Measurements from ENCODE around the gene PDE6H. TPM values are rescaled to one million over a fixed set of nuclear protein-coding genes. Genes with fewer than 3 reads are reported as not detected.

The PDE6H gene
- total and polyA plus RNA-seq, 10 of the 15 experiments (the other 5 are each of a cell fraction or from before 2014, with no cell fraction given) = 0.16 TPM; not detected in 9

- intact Hi-C loops (cut with micrococcal nuclease; ENCODE audit: unreplicated experiment) = no loop called here
- in situ Hi-C loops (cut with MboI) = no loop called here
- ChIA-PET CTCF (interaction anchor here (0.9 kb wide), 1 partner anchor 103 kb away, joined by 3 read pairs; no protein-coding TSS in a partner anchor), RAD21 (ENCODE audit: unreplicated experiment) (no interaction called here), POLR2A (no interaction called here), SMC1A (ENCODE audit: uncharacterized antibody, unreplicated experiment) (no interaction called here)
- H3K79me2 ChIP-seq (ENCODE audit: control insufficient read depth, insufficient read depth, low read length) = no peaks in the 10 kb centered on the region
- DNase-seq (ENCODE audit: low read depth, low spot score) (no peak), ATAC-seq (no peak), FAIRE-seq (no peak)
- H3K4me2 ChIP-seq (ENCODE audit: control insufficient read depth, insufficient read depth) = no peak overlapping the region
- H3K9me3 ChIP-seq (replicated peaks; ENCODE audit: control insufficient read depth, insufficient read depth, low read length) = no peaks in the 10 kb centered on the region
- no peak overlapping the region for H3K4me3 ChIP-seq
- H3K27ac ChIP-seq (ENCODE audit: control insufficient read depth, insufficient read depth) = no peak overlapping the region
- H2AFZ ChIP-seq (ENCODE audit: control insufficient read depth, low read depth, low read length) = no peak overlapping the region
- no peaks in the 10 kb centered on the region for H3K4me1 ChIP-seq (ENCODE audit: control insufficient read depth, insufficient read depth, low read length)
- no peaks in the 10 kb centered on the region for H3K27me3 ChIP-seq (replicated peaks in 1 of 2; ENCODE audit: control insufficient read depth in 2 of 2, insufficient read depth in 2 of 2, low read length in 1 of 2)
- TF ChIP-seq MYB (IDR thresholded peaks at IDR 0.05; ENCODE audit: borderline replicate concordance, low read depth, low read length) = no peak
- no peak for TF ChIP-seq MEF2A (IDR thresholded peaks at IDR 0.05; ENCODE audit: insufficient read depth, low read depth, low read length)
- no peak for TF ChIP-seq HDGF (IDR thresholded peaks at IDR 0.05)
- TF ChIP-seq MLLT1 (IDR thresholded peaks at IDR 0.05) = no peak
- TF ChIP-seq, protein P1, sequence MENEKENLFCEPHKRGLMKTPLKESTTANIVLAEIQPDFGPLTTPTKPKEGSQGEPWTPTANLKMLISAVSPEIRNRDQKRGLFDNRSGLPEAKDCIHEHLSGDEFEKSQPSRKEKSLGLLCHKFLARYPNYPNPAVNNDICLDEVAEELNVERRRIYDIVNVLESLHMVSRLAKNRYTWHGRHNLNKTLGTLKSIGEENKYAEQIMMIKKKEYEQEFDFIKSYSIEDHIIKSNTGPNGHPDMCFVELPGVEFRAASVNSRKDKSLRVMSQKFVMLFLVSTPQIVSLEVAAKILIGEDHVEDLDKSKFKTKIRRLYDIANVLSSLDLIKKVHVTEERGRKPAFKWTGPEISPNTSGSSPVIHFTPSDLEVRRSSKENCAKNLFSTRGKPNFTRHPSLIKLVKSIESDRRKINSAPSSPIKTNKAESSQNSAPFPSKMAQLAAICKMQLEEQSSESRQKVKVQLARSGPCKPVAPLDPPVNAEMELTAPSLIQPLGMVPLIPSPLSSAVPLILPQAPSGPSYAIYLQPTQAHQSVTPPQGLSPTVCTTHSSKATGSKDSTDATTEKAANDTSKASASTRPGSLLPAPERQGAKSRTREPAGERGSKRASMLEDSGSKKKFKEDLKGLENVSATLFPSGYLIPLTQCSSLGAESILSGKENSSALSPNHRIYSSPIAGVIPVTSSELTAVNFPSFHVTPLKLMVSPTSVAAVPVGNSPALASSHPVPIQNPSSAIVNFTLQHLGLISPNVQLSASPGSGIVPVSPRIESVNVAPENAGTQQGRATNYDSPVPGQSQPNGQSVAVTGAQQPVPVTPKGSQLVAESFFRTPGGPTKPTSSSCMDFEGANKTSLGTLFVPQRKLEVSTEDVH (IDR thresholded peaks at IDR 0.05; ENCODE audit: low read depth, partially characterized antibody) = no peak
- no peak for TF ChIP-seq ATF2 (IDR thresholded peaks at IDR 0.05; ENCODE audit: low read length)
- no peak for TF ChIP-seq SRF (IDR thresholded peaks at IDR 0.05; ENCODE audit: low read depth in 2 of 2, low read length in 2 of 2)
- TF ChIP-seq, protein P2, sequence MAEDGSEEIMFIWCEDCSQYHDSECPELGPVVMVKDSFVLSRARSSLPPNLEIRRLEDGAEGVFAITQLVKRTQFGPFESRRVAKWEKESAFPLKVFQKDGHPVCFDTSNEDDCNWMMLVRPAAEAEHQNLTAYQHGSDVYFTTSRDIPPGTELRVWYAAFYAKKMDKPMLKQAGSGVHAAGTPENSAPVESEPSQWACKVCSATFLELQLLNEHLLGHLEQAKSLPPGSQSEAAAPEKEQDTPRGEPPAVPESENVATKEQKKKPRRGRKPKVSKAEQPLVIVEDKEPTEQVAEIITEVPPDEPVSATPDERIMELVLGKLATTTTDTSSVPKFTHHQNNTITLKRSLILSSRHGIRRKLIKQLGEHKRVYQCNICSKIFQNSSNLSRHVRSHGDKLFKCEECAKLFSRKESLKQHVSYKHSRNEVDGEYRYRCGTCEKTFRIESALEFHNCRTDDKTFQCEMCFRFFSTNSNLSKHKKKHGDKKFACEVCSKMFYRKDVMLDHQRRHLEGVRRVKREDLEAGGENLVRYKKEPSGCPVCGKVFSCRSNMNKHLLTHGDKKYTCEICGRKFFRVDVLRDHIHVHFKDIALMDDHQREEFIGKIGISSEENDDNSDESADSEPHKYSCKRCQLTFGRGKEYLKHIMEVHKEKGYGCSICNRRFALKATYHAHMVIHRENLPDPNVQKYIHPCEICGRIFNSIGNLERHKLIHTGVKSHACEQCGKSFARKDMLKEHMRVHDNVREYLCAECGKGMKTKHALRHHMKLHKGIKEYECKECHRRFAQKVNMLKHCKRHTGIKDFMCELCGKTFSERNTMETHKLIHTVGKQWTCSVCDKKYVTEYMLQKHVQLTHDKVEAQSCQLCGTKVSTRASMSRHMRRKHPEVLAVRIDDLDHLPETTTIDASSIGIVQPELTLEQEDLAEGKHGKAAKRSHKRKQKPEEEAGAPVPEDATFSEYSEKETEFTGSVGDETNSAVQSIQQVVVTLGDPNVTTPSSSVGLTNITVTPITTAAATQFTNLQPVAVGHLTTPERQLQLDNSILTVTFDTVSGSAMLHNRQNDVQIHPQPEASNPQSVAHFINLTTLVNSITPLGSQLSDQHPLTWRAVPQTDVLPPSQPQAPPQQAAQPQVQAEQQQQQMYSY (CRISPR knock-in tag; IDR thresholded peaks at IDR 0.05) = no peak
- no peak for TF ChIP-seq NFIC (IDR thresholded peaks at IDR 0.05; ENCODE audit: low read depth, low read length)
- TF ChIP-seq KDM1A (IDR thresholded peaks at IDR 0.05; ENCODE audit: borderline replicate concordance) = no peak
- TF ChIP-seq FOXM1 (IDR thresholded peaks at IDR 0.05; ENCODE audit: low read depth, low read length) = no peak
- no peak for TF ChIP-seq BACH1 (IDR thresholded peaks at IDR 0.05; ENCODE audit: borderline replicate concordance)
- TF ChIP-seq, protein P3, sequence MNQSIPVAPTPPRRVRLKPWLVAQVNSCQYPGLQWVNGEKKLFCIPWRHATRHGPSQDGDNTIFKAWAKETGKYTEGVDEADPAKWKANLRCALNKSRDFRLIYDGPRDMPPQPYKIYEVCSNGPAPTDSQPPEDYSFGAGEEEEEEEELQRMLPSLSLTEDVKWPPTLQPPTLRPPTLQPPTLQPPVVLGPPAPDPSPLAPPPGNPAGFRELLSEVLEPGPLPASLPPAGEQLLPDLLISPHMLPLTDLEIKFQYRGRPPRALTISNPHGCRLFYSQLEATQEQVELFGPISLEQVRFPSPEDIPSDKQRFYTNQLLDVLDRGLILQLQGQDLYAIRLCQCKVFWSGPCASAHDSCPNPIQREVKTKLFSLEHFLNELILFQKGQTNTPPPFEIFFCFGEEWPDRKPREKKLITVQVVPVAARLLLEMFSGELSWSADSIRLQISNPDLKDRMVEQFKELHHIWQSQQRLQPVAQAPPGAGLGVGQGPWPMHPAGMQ (IDR thresholded peaks at IDR 0.05; ENCODE audit: borderline replicate concordance) = no peak
- no peak for TF ChIP-seq ZNF217 (IDR thresholded peaks at IDR 0.05)
- 97% methylated on average over 2 of the region's 2 CpGs for WGBS (ENCODE audit: insufficient coverage, insufficient replicate concordance, low lambda C conversion rate, missing lambda C conversion rate)
- H3K36me3 ChIP-seq (ENCODE audit: control insufficient read depth in 2 of 2, insufficient read depth in 2 of 2, low read length in 1 of 2) = 0 out of 4 replicates have a peak, but pooled peaks cover 0 to under 1% of the 10 kb centered on the region in 2 experiments
- BruUV-seq (replicated peaks) = no TSS peak
- no peaks in the 10 kb centered on the region for H4K20me1 ChIP-seq (ENCODE audit: control insufficient read depth, insufficient read depth)
- H3K9ac ChIP-seq (ENCODE audit: control insufficient read depth, insufficient read depth, low read length) = no peak overlapping the region
These were observed 48.9 kb upstream of the PDE6H start for GRCh38 chr12:14923944-14924343.
